Testis (tissue), 3 donors: ENCODE measurements around the gene SIK2. TPM values are rescaled to one million over a fixed set of nuclear protein-coding genes. Genes with fewer than 3 reads are reported as not detected.

Source experiments
- DNase-seq: peaks from one replicate; pipeline ENCODE4 v3.0.0-alpha.2; 2019
- H3K27ac ChIP-seq, 2 donors: fragments of 200-600 bp; sonication (generic); one replicate each; pipeline ENCODE4 v1.5.1; 2019
- H3K27me3 ChIP-seq: fragments of 200-600 bp; sonication (generic); one replicate; pipeline ENCODE4 v1.5.1; 2019
- H3K36me3 ChIP-seq: fragments of 200-600 bp; sonication (generic); one replicate; pipeline ENCODE4 v1.5.1; 2017; ENCODE audit warnings: low read depth; ENCODE audit errors: missing control alignments
- H3K4me1 ChIP-seq: fragments of 200-600 bp; sonication (generic); one replicate; pipeline ENCODE4 v1.5.1; 2019
- H3K4me3 ChIP-seq, 2 donors: fragments of 200-600 bp; sonication (generic); one replicate each; pipeline ENCODE4 v1.5.1; 2017 to 2019
- H3K9me3 ChIP-seq: fragments of 200-600 bp; sonication (generic); one replicate; pipeline ENCODE4 v1.5.1; 2017
- POLR2A ChIP-seq: fragments of 450-650 bp; IDR thresholded peaks from one replicate; pipeline ENCODE4 v1.6.1; 2017; ENCODE audit warnings: antibody characterized with exemption, mild to moderate bottlenecking, moderate library complexity
- WGBS, 2 donors: methylation state at CpG; one replicate each; pipeline ENCODE4 v1.1.5; 2018; 5-methylcytosine and 5-hydroxymethylcytosine counted together
- intact Hi-C: fragments of 100-400 bp; cut with DNase I; formaldehyde crosslinking; loops from one replicate; pipeline ENCODE4 v1.15.1; 2023; ENCODE audit warnings: low total_unique reads
- polyA plus RNA-seq: library from polyadenylated mRNA; stranded (reverse); fragments of 350-450 nt; fragmentation: Illumina TruSeq; extraction: RNeasy Lipid Tissue Mini Kit (QIAGEN cat#74804); gene quantifications from one replicate; pipeline ENCODE4 v1.2.3, GENCODE V29; 2014; ENCODE audit warnings: low read depth, low replicate concordance; ENCODE audit not compliant: insufficient read depth
- total RNA-seq, 2 donors: library from RNA; depleted of rRNA; stranded (reverse); fragments of >200 nt; gene quantifications; one replicate each; pipeline ENCODE4 v1.2.3, GENCODE V29; 2016
- TF ChIP-seq, protein P1 (sequence below), 3 experiments: fragments of 450-650 bp in 2 of 3; fragments of 200-600 bp in 1 of 3; sonication (generic) in 1 of 3; IDR thresholded peaks; one replicate each; pipeline ENCODE4 v1.5.1; 2016 to 2019; ENCODE audit warnings: antibody characterized with exemption in 3 of 3, mild to moderate bottlenecking in 2 of 3, moderate library complexity in 1 of 3

The SIK2 gene
- total and polyA plus RNA-seq, 3 donors from 2014 or later: 7.6 to 9.8 (median 8.9) TPM

- Histone ChIP-seq H3K4me1 (peaks cover 8% of the 10 kb centered on the region), H3K27me3 (no peaks in the 10 kb centered on the region), H3K9me3 (no peaks in the 10 kb centered on the region), H3K27ac (no peak overlapping the region), H3K4me3 (no peak overlapping the region), H3K36me3 (no peaks in the 10 kb centered on the region)
- TF ChIP-seq, protein P1, sequence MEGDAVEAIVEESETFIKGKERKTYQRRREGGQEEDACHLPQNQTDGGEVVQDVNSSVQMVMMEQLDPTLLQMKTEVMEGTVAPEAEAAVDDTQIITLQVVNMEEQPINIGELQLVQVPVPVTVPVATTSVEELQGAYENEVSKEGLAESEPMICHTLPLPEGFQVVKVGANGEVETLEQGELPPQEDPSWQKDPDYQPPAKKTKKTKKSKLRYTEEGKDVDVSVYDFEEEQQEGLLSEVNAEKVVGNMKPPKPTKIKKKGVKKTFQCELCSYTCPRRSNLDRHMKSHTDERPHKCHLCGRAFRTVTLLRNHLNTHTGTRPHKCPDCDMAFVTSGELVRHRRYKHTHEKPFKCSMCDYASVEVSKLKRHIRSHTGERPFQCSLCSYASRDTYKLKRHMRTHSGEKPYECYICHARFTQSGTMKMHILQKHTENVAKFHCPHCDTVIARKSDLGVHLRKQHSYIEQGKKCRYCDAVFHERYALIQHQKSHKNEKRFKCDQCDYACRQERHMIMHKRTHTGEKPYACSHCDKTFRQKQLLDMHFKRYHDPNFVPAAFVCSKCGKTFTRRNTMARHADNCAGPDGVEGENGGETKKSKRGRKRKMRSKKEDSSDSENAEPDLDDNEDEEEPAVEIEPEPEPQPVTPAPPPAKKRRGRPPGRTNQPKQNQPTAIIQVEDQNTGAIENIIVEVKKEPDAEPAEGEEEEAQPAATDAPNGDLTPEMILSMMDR (IDR thresholded peaks at IDR 0.05): no peak
- no peak for TF ChIP-seq POLR2A
- no peak for DNase-seq
- intact Hi-C loops: no loop called here
Observed at GRCh38 chr11:111631024-111631665, 28.9 kb downstream of the SIK2 start.

DNA sequence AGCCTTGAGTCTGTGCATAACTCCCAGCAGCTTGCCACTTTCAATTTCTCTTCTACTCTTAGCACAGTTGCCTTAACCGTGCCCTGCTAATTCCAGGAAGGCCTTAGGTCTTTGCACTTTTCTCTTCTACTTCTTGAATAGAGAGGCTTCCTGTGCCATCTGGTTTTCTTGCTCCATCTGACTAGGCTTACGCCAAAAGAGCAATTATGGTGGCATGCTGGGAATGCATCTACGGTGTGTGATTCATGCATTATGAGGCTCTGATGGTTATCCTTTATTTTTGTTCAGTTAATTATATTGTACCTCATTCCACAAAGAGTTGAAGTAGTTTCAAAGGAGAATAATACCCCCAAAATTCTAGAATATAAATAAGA lies 29.4 kb downstream of the SIK2 start:
- no peak overlapping the region for H3K27ac ChIP-seq
- 93 to 95% methylated on average over 3 of the region's 3 CpGs for WGBS, 2 donors
- intact Hi-C loops: no loop called here
- no peaks in the 10 kb centered on the region for H3K27me3 ChIP-seq
- no peak for DNase-seq
- H3K9me3 ChIP-seq: no peaks in the 10 kb centered on the region
- no peak for TF ChIP-seq POLR2A
- TF ChIP-seq, protein P1 (IDR thresholded peaks at IDR 0.05): no peak
- H3K36me3 ChIP-seq: no peaks in the 10 kb centered on the region
- H3K4me3 ChIP-seq: no peak overlapping the region
- peaks cover 10% of the 10 kb centered on the region for H3K4me1 ChIP-seq

DNA sequence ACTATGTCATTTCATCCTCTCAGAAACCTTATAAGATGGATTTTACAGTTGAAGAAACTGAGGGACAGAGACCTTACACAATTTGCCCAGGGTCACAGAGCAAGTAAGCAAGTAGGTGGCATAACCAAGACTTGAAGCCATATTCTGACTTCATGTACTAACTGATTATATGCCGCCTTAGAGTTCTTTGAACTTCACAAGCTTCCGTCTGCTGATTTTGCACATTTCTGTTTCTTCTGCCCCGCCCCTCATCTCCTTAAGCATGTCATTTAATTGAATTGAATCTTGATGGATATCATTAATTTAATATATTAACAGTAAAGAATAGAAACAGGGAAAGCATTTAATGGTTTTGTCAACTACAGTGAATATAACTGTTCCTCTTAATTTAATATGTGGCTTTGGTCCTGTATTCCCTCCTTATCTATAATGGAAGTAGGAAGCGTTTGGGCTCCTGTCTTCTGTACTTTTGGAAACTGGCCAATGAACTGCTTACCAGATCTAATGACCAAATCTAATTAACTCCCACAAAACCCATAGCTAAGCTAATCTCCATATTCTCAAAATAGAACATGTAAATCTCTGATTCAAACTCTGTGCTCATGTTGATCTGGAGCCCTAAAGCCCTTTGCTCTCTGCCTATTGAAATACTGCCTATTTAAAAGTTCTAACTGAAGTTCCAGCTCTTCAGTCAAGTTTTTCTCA lies 30.4 kb downstream of the SIK2 start:
- WGBS, 2 donors: 76 to 83% methylated on average over 4 of the region's 4 CpGs
- no peak for TF ChIP-seq POLR2A
- TF ChIP-seq, protein P1 (IDR thresholded peaks at IDR 0.05): no peak
- H3K27ac ChIP-seq: no peak overlapping the region
- DNase-seq: no peak
- no peak overlapping the region for H3K4me3 ChIP-seq
- H3K36me3 ChIP-seq: no peaks in the 10 kb centered on the region
- H3K9me3 ChIP-seq: no peaks in the 10 kb centered on the region
- H3K4me1 ChIP-seq: peaks cover 10% of the 10 kb centered on the region
- H3K27me3 ChIP-seq: no peaks in the 10 kb centered on the region
- intact Hi-C loops: no loop called here

GRCh38 chr11:111633248-111633647 lies 31.0 kb downstream of the SIK2 start:
- TF ChIP-seq, protein P1 (IDR thresholded peaks at IDR 0.05): no peak
- TF ChIP-seq POLR2A: no peak
- no peaks in the 10 kb centered on the region for H3K27me3 ChIP-seq
- H3K27ac ChIP-seq: no peak overlapping the region
- intact Hi-C loops: no loop called here
- H3K4me3 ChIP-seq: no peak overlapping the region
- peaks cover 10% of the 10 kb centered on the region for H3K4me1 ChIP-seq
- no peaks in the 10 kb centered on the region for H3K9me3 ChIP-seq
- no peak for DNase-seq
- H3K36me3 ChIP-seq: no peaks in the 10 kb centered on the region
- 47 to 62% methylated on average over 3 of the region's 3 CpGs for WGBS, 2 donors
